ENCODE data around the gene FAHD2A.
"Not testable (repeated sequence)": the region's sequence is repeated elsewhere in the genome, so short reads cannot be mapped to it uniquely, and the experiment has no call there.

FAHD2A gene

DNA sequence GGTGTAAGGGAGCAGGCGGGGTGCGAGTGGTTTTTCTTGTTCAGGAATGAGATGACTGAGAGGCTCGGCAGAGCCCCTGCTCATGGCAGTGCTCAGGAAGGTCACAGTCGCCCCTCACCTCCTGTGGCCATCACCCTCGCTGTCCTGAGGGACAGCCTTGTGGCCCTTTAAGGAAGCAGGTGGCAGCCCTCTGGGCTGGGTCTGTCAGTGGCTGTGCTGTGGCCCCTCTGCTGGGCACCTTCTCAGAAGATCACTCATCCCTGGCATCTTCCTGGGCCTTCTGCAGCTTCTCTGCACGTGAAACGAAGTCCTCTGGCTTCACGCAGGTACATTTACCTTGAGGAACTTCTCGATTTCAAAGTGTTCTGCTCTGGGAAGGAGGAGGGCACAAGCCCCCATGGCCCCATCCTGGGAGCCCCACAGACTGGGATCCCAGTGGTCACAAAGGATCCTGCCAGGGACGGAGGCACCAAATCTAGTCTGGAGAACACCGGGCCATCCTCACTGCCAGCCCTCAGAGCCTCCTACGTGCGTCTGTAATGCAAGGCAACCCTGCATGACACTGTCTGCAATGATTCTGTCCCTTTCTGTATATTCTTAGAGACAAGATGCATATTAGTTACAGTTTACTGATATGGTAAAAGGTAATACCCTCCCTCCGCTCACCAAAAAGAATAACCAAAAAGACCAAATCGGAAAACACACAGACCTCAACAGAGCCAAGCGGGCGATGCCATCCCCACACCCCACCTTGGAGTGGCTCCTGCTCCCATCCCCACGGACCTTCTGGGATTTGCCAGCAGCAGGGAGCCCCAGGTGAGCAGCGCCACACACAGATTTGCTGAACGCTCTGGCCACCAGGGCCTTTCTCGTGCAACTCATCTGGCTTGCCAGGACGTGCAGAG lies 25.9 kb upstream of the FAHD2A start:
- no peak for DNase-seq

DNA sequence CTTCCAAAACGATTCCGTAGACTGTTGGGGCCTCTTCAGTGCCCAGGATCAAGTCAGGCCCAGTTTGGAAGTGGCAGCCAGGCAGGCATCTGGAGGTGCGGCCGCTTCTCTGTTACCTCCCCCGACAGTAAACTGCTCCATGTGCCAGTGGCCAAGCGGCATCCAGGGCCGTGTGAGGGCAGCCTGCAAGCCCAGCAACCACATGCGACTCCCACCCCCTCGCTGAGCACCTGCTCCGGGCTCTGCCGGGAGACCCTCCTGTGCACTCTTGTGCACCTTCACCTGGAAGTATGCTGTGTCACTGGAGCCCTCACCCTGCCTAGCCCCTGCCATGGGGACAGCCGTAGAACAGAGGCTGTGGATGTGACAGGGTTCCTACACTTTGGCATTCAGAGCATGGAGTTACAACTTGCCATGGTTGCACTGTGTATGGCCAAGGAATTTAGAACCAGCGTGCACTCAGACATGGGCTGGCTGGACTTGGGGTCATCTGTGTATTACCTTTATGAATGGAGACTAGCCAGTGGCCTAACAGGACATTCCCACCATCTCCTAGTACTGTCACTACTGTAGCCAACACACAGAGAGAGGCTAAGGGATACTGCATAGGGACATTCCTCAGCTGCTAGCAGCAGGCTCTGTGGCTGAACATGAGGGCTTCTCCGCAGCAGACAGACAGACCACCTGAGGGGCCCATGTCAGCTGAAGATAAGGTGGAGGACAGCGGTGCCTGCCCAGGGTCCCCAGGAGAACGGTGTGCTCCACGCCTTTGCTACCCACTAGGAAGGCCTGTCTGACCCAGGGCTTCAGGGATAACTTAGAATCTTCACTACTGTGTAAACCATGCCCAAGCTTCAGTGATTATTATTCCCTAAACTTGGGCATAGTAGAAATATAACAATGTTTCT lies 25.0 kb upstream of the FAHD2A start:
- no peak for DNase-seq

DNA sequence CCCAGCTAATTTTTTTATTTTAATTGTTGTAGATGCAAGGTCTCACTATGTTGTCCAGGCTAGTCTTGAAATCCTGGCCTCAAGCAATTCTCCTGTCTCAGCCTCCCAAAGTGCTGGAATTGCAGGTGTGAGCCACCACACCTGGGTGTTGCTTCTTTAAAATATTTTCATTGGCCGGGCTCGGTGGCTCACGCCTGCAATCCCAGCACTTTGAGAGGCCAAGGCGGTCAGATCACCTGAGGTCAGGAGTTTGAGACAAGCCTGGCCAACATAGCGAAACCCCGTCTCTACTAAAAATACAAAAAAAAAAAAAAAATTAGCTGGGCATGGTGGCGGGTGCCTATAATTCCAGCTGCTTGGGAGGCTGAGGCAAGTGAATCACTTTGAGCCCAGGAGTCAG lies 24.2 kb upstream of the FAHD2A start:
- not testable (repeated sequence) for DNase-seq

DNA sequence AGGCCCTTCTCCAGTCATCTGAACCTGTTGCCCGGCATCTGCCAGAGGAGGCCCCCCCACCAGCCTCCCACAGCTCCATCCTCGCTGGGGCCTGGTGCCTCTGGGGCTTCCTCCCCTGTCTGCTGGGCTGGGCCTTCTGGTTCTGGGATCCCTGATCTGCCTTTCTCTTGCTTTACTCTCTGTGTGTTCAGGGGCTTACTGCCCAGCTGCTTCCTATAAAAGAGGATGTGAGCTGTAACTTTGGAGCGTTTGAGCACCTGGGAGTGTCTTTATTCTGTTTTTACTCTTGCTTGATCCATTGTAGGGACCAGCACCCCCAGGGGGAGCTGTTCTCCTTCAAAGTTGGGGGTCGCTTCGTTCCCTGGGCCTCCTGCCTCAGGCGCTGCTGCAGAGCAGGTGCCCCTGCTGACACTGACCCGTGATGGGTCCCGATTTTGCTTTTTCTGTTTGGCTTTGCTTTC lies 23.1 kb upstream of the FAHD2A start:
- no peak for DNase-seq

DNA sequence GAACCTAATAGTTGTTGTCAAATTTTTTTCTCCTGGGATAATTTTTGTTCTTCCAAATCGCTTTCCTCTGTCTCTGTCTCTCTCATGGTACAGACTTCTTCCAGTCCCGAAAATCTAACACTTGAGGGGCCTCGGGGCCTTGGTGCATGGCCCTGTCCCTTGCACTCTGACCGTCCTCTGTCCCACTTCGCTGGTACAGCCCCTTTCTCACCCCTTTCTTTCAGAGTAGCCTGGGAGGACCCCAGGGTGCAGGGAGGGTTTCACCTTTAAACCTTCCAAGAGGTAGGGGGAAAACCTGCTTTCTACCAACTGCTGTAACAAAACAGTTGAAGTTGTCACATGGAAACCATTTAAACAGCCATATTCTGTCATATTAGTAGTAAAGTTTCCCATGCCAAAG lies 22.2 kb upstream of the FAHD2A start:
- DNase-seq = no peak

DNA sequence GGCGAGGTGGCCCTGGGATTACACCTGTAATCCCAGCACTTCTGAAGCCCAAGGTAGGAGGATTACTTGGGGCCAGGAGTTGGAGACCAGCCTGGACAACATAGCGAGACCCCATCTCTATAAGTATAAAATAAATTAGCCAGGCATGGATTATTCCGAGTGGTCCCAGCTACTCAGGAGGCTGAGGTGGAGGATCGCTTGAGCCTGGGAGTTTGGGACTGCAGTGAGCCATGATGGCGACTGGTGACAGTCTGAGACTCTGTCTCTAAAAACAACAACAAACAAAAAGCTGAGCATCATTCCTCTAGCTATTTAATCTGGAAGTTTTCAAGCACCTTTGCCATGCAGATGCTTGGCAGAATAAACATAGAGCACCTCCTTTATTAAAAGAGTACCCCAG lies 21.8 kb upstream of the FAHD2A start:
- no peak for DNase-seq

DNA sequence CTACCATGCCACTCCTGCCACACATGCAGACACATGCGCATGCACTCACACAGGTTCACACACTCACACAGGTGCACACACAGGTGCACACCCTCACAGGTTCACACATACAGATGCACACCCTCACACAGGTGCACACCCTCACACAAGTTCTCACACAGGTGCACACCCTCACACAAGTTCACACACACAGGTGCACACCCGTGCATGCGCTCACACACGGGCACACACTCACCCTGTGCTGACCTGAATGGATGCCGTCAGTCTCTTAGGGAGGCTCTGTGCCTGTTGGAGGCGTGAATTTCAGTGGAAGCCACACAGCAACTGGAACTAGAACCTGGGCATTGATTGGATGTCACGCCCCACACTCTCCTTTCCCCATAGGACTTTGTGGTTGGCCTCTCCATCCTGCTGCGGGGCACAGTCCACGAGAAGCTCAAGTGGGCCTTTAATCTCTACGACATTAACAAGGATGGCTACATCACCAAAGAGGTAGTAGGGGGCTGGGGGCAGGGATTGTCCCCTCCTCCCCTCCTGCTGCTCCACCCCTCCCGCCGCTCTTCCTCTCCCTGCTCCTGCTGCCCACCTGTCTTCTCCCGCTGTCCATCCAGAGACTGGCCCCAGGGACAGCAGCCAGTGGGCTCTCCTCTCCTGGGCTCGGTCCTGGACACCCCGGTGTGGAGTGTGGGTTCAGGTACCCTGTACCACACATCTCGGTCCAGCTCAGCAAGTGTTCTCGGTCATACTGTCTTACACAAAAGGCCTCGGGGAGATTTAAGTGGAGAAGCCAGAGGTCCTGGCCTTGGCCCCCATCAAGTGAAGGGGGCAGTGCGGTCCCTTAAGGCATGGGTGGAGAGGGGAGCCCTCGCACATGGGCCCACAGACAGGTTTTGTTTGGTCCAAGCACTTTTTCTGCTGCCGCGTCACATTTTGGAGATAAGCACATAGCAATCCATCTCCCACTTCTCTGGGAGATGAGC lies 21.0 kb upstream of the FAHD2A start:
- no peak for DNase-seq

DNA sequence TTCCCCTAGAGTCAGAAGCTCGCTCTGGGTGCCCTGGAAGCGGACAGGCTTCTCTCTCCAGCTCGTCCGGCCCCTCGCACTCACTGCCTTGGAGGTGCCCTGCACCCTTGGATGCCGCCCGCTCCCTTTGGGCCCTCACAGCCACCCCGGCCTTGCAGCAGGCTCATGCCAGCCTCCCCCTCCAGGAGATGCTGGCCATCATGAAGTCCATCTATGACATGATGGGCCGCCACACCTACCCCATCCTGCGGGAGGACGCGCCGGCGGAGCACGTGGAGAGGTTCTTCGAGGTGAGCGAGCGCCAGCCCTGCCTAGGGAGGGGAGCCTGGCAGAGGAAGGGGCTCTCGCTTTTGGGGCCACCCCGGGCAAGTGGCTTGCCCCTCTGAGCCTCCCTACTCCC lies 20.3 kb upstream of the FAHD2A start:
- no peak for DNase-seq

DNA sequence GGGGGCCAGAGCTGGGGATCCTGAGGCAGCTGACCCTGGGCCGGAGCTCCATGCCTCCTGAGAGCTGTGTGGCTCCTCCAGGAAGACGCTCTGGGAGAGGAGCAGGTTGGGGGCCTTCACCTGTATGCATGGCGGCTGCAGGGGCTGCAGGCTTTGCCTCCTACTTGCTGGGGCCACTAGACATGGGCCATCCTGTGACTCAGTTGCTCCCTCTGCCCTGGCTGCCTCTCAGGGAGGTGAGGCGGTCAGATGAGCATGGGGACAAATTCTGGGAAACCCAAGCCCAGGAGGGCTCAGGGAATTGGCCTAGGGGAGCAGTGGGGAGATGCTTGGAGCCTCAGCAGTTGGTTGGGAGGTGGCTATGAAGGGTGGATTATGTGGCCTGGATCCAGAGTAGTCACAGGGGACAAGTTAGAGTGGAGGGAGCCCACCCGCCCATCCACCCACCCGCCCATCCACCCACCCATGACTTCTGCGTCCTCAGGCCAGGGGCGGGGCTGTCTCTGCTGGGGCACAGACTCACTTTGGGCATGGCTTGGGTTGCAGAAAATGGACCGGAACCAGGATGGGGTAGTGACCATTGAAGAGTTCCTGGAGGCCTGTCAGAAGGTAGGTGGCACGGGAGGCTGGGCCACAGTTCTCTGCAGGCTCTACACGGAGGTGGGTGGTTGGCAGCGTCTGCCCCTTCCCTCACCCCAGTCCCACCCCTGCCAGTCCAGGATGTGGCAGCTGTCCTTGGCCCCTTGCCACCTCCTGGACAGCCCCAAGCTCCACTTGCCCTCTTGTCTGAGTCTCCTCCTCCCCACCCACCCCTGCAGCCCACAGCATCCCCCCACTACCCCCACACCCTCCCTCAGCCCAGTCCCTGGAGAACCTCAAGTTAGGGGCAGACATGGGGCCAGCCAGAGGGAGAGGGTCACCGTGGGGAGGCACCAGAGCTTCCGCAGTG lies 19.5 kb upstream of the FAHD2A start:
- no peak for DNase-seq

DNA sequence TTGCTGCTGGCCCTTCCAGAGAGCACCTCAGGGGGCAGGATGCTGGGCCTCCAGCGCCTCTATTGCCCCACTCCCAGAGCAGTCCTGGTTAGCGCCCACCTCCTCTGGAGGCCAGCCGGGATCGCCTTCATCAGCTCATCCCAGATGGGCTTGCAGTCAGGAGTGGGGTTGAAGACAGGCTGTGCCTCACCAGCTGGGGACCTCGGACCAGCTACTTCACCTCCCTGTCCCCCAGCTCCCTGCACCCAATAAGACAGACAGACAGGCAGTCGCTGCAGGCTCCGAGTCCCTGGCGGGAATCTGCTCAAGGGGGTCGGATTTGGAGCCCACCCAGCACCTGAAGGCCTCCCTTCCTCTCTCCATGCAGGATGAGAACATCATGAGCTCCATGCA lies 18.9 kb upstream of the FAHD2A start:
- no peak for DNase-seq

DNA sequence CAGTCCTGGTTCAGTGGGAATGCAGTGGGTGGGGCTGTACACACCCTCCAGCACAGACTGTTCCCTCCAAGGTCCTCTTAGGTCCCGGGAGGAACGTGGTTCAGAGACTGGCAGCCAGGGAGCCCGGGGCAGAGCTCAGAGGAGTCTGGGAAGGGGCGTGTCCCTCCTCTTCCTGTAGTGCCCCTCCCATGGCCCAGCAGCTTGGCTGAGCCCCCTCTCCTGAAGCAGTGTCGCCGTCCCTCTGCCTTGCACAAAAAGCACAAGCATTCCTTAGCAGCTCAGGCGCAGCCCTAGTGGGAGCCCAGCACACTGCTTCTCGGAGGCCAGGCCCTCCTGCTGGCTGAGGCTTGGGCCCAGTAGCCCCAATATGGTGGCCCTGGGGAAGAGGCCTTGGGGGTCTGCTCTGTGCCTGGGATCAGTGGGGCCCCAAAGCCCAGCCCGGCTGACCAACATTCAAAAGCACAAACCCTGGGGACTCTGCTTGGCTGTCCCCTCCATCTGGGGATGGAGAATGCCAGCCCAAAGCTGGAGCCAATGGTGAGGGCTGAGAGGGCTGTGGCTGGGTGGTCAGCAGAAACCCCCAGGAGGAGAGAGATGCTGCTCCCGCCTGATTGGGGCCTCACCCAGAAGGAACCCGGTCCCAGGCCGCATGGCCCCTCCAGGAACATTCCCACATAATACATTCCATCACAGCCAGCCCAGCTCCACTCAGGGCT lies 17.5 kb upstream of the FAHD2A start:
- DNase-seq = no peak

DNA sequence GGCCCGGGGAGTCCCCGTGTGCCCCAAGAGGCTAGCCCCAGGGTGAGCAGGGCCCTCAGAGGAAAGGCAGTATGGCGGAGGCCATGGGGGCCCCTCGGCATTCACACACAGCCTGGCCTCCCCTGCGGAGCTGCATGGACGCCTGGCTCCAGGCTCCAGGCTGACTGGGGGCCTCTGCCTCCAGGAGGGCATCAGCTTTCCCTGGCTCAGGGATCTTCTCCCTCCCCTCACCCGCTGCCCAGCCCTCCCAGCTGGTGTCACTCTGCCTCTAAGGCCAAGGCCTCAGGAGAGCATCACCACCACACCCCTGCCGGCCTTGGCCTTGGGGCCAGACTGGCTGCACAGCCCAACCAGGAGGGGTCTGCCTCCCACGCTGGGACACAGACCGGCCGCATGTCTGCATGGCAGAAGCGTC lies 16.9 kb upstream of the FAHD2A start:
- DNase-seq = no peak

DNA sequence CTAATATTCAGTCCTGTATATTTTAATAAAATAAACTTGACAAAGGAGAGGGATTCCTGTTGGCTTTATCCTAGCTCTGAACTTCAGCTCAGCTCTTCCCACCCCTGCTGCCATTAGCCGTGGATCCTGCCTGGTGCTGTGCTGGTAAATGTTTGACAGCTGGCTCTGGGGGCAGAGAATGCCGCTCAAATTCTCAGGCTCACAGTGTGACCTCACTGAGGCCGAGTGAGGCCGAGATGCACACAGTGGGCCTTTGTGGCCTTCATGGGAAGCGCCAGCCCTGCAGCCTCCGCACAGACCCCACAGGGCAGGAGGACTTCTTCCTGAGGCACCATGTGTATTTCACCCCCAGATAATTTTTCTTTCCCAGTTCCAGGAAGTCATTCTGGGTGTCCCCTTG lies 16.5 kb upstream of the FAHD2A start:
- DNase-seq = no peak

DNA sequence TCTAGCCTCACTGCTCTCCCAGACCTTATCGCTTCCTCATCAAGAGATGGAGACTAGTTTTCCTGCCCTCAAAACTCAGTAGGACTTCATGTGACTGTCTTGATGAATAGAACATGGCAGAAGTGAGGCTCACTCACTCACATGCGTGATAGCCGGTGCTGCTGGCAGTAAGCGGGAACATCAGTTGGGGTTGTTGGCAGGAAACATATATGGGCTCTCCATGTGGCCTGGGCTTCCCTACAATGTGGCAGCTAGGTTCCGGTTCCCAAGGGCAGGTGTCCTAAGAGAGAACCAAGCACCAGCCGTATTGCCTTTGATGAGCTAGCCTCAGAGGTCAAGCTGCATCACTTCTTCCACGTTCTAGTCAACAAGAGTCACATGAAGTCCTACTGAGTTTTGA lies 15.2 kb upstream of the FAHD2A start:
- DNase-seq = no peak

DNA sequence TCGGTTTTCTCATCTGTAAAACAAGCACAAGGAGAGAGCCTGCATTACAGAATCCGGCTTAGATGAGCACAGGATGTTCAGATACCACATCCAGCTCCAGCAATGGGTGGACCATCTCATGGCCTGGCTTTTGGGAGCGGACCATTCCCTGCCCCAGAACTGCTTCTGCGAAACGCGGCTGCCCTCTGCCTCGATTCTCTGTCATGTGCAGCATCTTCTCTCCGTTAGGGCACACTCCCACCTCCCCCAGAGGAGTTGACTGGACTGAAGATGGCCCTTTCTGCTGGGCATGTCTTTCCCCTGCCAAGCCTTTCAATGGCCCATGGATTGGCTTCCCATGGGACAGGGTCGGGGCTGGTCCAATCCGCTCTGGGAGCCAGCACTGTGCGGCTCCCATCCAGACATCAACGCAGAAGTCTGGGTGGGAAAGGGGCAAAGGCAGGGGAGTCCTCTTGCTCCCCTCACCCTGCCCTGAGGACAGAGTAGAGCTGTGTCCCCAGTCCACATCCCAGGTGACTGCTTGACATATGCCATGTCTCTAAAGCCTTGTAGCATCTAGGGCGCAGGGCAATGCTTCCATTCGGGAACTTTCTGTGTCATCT lies 14.3 kb upstream of the FAHD2A start:
- DNase-seq = no peak

DNA sequence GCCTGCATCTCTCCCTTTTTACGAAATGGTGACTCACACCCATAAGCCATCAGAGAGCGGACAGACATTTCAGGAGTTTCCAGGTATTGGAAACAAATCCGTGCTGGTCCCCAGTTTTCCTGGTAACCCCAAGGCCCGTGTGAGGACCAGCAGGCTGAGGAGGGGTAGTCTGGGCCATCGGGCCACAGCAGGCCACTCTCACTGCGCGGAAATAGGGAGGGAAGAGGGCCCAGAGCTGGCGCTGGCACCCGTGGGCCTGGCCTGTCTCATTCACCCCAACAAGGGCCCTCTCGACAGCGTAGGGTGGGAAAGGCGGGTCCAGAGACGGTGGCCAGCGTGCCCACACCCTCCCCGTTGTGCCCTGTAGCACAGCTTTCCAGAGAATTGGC lies 13.7 kb upstream of the FAHD2A start:
- DNase-seq = no peak

DNA sequence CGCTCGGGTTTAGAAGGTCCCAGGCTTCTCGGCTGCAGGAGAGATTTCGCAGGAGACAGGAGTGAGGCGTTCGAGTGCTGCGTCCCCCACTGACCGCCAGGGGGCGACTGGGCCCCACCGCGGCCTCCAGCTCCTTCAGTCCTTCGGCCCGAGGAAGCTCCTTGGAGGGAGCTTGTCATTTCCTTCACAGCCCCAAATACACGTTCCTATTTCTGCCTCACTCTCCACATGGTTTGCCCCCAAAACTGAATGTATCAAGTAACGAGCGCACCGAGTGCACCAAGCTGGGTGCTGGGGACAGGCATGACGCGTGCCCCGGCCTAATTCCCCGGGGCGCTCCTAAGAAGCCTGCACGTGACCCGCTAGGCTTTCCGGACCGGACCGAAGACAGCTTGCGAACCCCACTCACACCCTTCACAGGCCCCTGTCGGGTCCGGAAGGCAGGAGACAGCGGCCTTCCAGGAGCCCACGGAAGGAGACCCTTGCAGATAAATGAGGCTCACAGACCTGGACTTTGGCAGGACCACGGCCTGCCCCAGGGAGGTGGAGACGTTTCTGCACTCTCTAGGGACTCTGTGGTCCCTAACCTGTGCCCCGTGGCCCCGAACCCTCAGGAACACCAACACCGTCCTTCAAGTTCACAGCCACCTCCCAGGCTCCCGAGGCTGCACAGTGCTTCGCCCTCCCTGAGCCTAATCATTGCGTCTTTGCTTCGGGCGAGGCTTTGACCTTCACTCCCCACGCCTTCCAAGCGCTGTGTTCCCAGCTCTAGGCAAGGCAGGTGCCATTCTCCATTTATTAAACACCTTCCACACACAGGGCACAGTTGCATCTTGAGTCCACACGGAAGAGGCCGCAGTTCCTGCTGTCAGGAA lies 13.0 kb upstream of the FAHD2A start:
- peak; percentile 45 for DNase-seq

DNA sequence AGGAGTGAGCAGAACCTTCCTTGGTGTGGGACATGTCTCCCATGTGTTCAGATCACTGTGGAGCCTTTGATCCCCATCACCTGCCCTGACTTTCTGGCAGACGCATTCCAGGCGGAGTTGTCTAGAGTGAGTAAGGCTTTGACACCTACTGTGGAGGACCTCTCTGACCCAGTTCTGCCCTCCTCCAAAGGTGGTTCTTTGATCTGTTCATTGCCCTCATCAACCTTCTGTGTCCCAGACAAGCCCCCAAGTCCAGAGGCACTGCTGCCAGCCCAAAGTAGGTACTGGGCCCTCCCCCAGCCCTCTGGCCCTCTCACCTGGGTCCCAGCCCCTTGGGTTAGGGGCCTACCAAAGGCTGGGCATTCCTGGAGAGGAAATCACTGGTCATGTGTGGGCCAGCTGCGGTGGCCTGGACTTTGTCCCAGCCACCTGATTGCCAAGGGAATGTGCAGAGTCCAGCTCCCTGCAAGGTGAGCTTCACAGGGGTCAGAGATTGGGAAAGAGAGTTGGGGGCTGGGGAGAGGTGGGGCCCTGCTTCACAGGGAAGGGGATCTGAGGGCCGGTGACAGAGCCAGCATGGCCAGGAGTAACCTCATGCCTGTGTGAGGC lies 12.1 kb upstream of the FAHD2A start:
- no peak for DNase-seq

DNA sequence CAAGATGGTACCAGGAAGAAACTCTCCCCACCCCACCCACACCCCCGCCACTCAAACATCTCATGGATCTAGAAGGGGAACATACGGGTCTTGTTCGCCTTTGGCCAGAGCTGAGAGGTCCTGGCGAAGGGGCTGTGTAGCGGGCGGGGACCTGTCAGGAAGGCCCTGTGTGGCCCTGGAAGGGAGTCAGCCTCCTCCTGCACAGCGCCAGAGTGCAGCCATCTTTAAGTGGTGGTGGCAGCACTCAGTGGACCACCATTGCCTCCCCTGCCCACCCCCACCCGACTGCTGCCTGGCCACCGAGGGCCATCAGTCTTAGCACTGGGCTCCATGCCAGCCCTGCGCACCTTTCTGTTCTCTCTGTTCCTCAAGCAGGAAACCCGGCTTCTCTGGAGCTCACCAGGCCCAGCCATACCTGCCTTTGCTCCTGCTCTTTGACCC lies 11.6 kb upstream of the FAHD2A start:
- no peak for DNase-seq
